Endothelial cell of umbilical vein (primary cell): ENCODE results near the gene FBXL4. TPM values are rescaled to one million over a fixed set of nuclear protein-coding genes. Genes with fewer than 3 reads are reported as not detected.

ENCODE experiments used
- BruUV-seq: library from RNA; stranded (reverse); fragments of 400-500 nt; replicated peaks from 2 replicates; lab custom pipeline; 2021; lab: Mats Ljungman, UMichigan
- CTCF ChIA-PET: fragments of 300-600, 350-600 bp; sonication (Branson Sonifier 250); formaldehyde crosslinking; loops from one replicate; lab custom pipeline; 2021; ENCODE audit warnings: antibody characterized with exemption, inconsistent platforms; lab: Charles Lee
- POLR2A ChIA-PET: fragments of 300-600, 350-600 bp; sonication (Branson Sonifier 250); formaldehyde crosslinking; loops from one replicate; lab custom pipeline; 2021; ENCODE audit warnings: antibody characterized with exemption, inconsistent platforms; lab: Charles Lee
- DNase-seq: peaks from one replicate; pipeline ENCODE4 v3.0.0-alpha.2; 2011; ENCODE audit warnings: low read depth, low spot score
- FAIRE-seq: peaks from 2 replicates; lab custom pipeline; 2011; peaks lifted over from hg19 to GRCh38; lab: Jason Lieb, UNC
- H2AFZ ChIP-seq: 2 replicates; pipeline ENCODE4 v1.6.0; 2012; ENCODE audit warnings: low read depth, low read length, control low read depth, inconsistent platforms
- H3K27ac ChIP-seq: 2 replicates; pipeline ENCODE4 v1.5.1; 2011; ENCODE audit warnings: low read depth, mild to moderate bottlenecking, control low read depth, low read length, moderate library complexity; ENCODE audit not compliant: insufficient read depth
- H3K27me3 ChIP-seq, 2 experiments: 2 replicates each; pipeline versions ENCODE4 v1.6.0 to v1.6.1; 2011; ENCODE audit warnings: low read length in 2 of 2, mixed read lengths in 1 of 2; ENCODE audit not compliant: control insufficient read depth in 2 of 2, insufficient read depth in 2 of 2
- H3K36me3 ChIP-seq, 2 experiments: 2 replicates in 1 of 2; 3 replicates in 1 of 2; pipeline ENCODE4 v1.5.1; 2011; ENCODE audit warnings: low read length in 2 of 2, mild to moderate bottlenecking in 1 of 2, moderate library complexity in 1 of 2; ENCODE audit not compliant: control insufficient read depth in 2 of 2, insufficient read depth in 2 of 2; ENCODE audit errors: extremely low read depth in 1 of 2
- H3K4me1 ChIP-seq: 3 replicates; pipeline ENCODE4 v1.5.1; 2011; ENCODE audit warnings: mild to moderate bottlenecking, low read length; ENCODE audit not compliant: control insufficient read depth, insufficient read depth; ENCODE audit errors: extremely low read depth
- H3K4me2 ChIP-seq: 2 replicates; pipeline ENCODE4 v1.6.1; 2011; ENCODE audit warnings: low read length, control low read depth, mixed read lengths; ENCODE audit not compliant: insufficient read depth
- H3K4me3 ChIP-seq, 3 experiments: fragments of 200-600 bp in 1 of 3; sonication (generic), shearing (Covaris generic) in 1 of 3; replicated peaks in 1 of 3; 2 replicates each; pipeline ENCODE4 v1.5.1; 2011 to 2016; ENCODE audit warnings: control low read depth in 3 of 3, low read length in 3 of 3, mild to moderate bottlenecking in 2 of 3, inconsistent platforms in 1 of 3, low read depth in 1 of 3, moderate library complexity in 1 of 3; ENCODE audit not compliant: insufficient read depth in 1 of 3
- H3K79me2 ChIP-seq: 2 replicates; pipeline ENCODE4 v1.6.0; 2012; ENCODE audit warnings: low read length, inconsistent platforms; ENCODE audit not compliant: control insufficient read depth, insufficient read depth
- H3K9ac ChIP-seq: replicated peaks from 2 replicates; pipeline ENCODE3; 2011; ENCODE audit warnings: low read length, control low read depth; ENCODE audit not compliant: insufficient read depth; ENCODE audit errors: extremely low read depth
- H3K9me1 ChIP-seq: replicated peaks from 3 replicates; pipeline ENCODE4 v1.6.0; 2011; ENCODE audit warnings: mild to moderate bottlenecking, low read length; ENCODE audit not compliant: control insufficient read depth, insufficient read depth; ENCODE audit errors: extremely low read depth
- H3K9me3 ChIP-seq: replicated peaks from 2 replicates; pipeline ENCODE4 v1.5.1; 2012; ENCODE audit warnings: low read length, inconsistent platforms; ENCODE audit not compliant: control insufficient read depth, insufficient read depth
- H4K20me1 ChIP-seq: replicated peaks from 2 replicates; pipeline ENCODE3; 2011; ENCODE audit warnings: mild to moderate bottlenecking, low read length; ENCODE audit not compliant: control insufficient read depth, insufficient read depth; ENCODE audit errors: extremely low read depth
- EZH2 ChIP-seq: IDR thresholded peaks from 2 replicates; pipeline ENCODE4 v1.6.1; 2012; ENCODE audit warnings: borderline replicate concordance, low read depth, mild to moderate bottlenecking, moderate library complexity, low read length, inconsistent platforms; ENCODE audit not compliant: severe bottlenecking
- FOS ChIP-seq: IDR thresholded peaks from 2 replicates; pipeline ENCODE4 v1.6.1; 2011; ENCODE audit warnings: mild to moderate bottlenecking, low read length, moderate library complexity, borderline replicate concordance; ENCODE audit not compliant: insufficient read depth
- GATA2 ChIP-seq: IDR thresholded peaks from 2 replicates; pipeline ENCODE4 v1.7.0; 2011; ENCODE audit warnings: low read depth, mild to moderate bottlenecking, moderate library complexity, mixed read lengths, low read length; ENCODE audit not compliant: insufficient read length, insufficient read depth
- JUN ChIP-seq: IDR thresholded peaks from 2 replicates; pipeline ENCODE4 v1.6.1; 2011; ENCODE audit warnings: borderline replicate concordance, low read depth; ENCODE audit not compliant: insufficient read length, insufficient read depth
- MYC ChIP-seq: IDR thresholded peaks from one replicate; pipeline ENCODE4 v1.6.1; 2011; ENCODE audit warnings: mild to moderate bottlenecking, low read depth, low read length
- POLR2A ChIP-seq: IDR thresholded peaks from 2 replicates; pipeline ENCODE4 v1.6.1; 2012; ENCODE audit warnings: low read depth, mild to moderate bottlenecking, control low read depth, low read length
- POLR2AphosphoS5 ChIP-seq: IDR thresholded peaks from 2 replicates; pipeline ENCODE4 v1.6.1; 2012; ENCODE audit warnings: low read depth, mild to moderate bottlenecking, control low read depth, low read length, moderate library complexity; ENCODE audit not compliant: insufficient read depth
- dilution Hi-C: fragments of 300-500 bp; cut with MboI; formaldehyde crosslinking; loops from one replicate; pipeline ENCODE4 v1.15.0; 2019; ENCODE audit warnings: low sequenced_read_pairs; ENCODE audit not compliant: extremely low pct_ligation_motif_present
- intact Hi-C: fragments of 100-400 bp; cut with micrococcal nuclease; formaldehyde crosslinking; loops from one replicate; pipeline ENCODE4 v1.10.0; 2022
- polyA plus RNA-seq, 4 experiments: library from polyadenylated mRNA; depleted of rRNA in 3 of 4; stranded (reverse) in 3 of 4; unstranded in 1 of 4; fragments of >200 nt; gene quantifications; 2 replicates each; pipeline versions ENCODE4 v1.2.1 to v1.2.3, GENCODE V29; 2011 to 2012; ENCODE audit warnings: missing spikeins in 1 of 4
- total RNA-seq: library from RNA; stranded (reverse); gene quantifications from 2 replicates; pipeline ENCODE4 v1.2.3, GENCODE V29; 2021
- TF ChIP-seq, protein P1 (sequence below), 2 donors: IDR thresholded peaks; 1 replicate in 1 of 2; 2 replicates in 1 of 2; pipeline ENCODE4 v1.5.1; 2011; ENCODE audit warnings: low read length in 2 of 2, mild to moderate bottlenecking in 2 of 2, moderate library complexity in 2 of 2, control low read depth in 1 of 2, inconsistent platforms in 1 of 2, low read depth in 1 of 2; ENCODE audit not compliant: insufficient read depth in 1 of 2; ENCODE audit errors: extremely low read depth in 1 of 2
- TF ChIP-seq, protein P2 (sequence below): IDR thresholded peaks from 2 replicates; pipeline ENCODE4 v1.6.1; 2011; ENCODE audit not compliant: insufficient read depth, insufficient read length

The FBXL4 gene
- total and polyA plus RNA-seq, 2 donors (not counting 3 experiments of a cell fraction or from before 2014, with no cell fraction given), result 7.0 to 9.8 TPM

DNA sequence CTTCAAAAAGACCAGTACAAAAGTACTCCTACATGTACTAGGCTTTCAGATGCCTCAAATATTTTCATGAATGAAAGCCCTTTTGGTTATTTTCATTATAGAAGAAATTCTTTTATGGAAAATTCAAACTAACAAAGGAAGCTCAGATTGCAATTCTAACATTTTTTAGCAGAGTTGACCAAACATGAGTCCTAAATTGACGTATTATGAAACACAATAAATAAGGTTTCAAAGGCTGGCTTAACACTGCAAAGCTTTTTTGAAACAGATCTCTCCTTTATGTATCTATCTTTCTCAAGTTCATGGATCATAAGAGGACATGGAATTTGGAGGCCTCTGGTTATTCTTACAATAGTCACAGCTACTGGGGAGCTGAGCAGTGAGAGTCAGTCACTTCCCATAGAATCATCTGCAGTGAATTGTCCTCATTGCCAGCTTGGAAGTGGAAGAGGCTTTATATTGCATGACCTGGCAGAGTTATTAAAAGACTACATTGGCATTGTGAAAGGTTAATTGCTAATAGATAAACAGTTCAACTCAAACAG lies 38.4 kb upstream of the FBXL4 start:
- Histone ChIP-seq H3K9me3 (no peaks in the 10 kb centered on the region), H3K9ac (no peak overlapping the region), H2AFZ (no peak overlapping the region), H3K27me3 (peaks cover 0 to 3% of the 10 kb centered on the region in 2 experiments), H3K4me2 (no peak overlapping the region), H3K4me3 (no peak overlapping the region), H3K9me1 (no peaks in the 10 kb centered on the region), H3K79me2 (no peaks in the 10 kb centered on the region), H3K4me1 (no peaks in the 10 kb centered on the region), H3K27ac (no peak overlapping the region), H3K36me3 (no peaks in the 10 kb centered on the region), H4K20me1 (no peaks in the 10 kb centered on the region)
- DNase-seq, result no peak
- intact Hi-C loops, result no loop called here
- ChIA-PET CTCF (no interaction called here), POLR2A (no interaction called here)
- dilution Hi-C loops, result no loop called here
- no peak for FAIRE-seq
- no peak for TF ChIP-seq GATA2
- TF ChIP-seq MYC, result no peak
- TF ChIP-seq, protein P1, sequence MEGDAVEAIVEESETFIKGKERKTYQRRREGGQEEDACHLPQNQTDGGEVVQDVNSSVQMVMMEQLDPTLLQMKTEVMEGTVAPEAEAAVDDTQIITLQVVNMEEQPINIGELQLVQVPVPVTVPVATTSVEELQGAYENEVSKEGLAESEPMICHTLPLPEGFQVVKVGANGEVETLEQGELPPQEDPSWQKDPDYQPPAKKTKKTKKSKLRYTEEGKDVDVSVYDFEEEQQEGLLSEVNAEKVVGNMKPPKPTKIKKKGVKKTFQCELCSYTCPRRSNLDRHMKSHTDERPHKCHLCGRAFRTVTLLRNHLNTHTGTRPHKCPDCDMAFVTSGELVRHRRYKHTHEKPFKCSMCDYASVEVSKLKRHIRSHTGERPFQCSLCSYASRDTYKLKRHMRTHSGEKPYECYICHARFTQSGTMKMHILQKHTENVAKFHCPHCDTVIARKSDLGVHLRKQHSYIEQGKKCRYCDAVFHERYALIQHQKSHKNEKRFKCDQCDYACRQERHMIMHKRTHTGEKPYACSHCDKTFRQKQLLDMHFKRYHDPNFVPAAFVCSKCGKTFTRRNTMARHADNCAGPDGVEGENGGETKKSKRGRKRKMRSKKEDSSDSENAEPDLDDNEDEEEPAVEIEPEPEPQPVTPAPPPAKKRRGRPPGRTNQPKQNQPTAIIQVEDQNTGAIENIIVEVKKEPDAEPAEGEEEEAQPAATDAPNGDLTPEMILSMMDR (IDR thresholded peaks at IDR 0.05; ENCODE audit: extremely low read depth in 1 of 2, insufficient read depth in 1 of 2, low read depth in 1 of 2, low read length in 2 of 2), result no peak
- no peak for TF ChIP-seq POLR2AphosphoS5
- no peak for TF ChIP-seq JUN
- no peak for TF ChIP-seq FOS
- TF ChIP-seq, protein P2, sequence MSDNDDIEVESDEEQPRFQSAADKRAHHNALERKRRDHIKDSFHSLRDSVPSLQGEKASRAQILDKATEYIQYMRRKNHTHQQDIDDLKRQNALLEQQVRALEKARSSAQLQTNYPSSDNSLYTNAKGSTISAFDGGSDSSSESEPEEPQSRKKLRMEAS, result no peak
- no peak for TF ChIP-seq POLR2A
- no peak for TF ChIP-seq EZH2
- no TSS peak for BruUV-seq
